ENCODE measurements around the gene ZBTB44. TPM values are rescaled to one million over a fixed set of nuclear protein-coding genes. Genes with fewer than 3 reads are reported as not detected.

Gene ZBTB44
- total RNA-seq, 6 donors from 2014 or later: 40.3 to 91.7 (median 51.2) TPM

GRCh38 chr11:130312046-130312445 is 2.7 kb downstream of the ZBTB44 start:
- H3K9me3 ChIP-seq: no peaks in the 10 kb centered on the region
- H3K36me3 ChIP-seq: no peaks in the 10 kb centered on the region
- H3K27me3 ChIP-seq: no peaks in the 10 kb centered on the region
- H3K4me1 ChIP-seq: peaks cover 16 to 41% (median 27%) of the 10 kb centered on the region in 4 donors
- DNase-seq (no peak), ATAC-seq (ENCODE audit: low FRiP score in 2 of 2) (no peak)
- H3K4me3 ChIP-seq: no peak overlapping the region
- H3K27ac ChIP-seq: no peak overlapping the region
- TF ChIP-seq POLR2AphosphoS5 (IDR thresholded peaks at IDR 0.05) (no peak), POLR2A (IDR thresholded peaks at IDR 0.05) (no peak), EP300 (IDR thresholded peaks at IDR 0.05) (no peak), CTCF (IDR thresholded peaks at IDR 0.05) (no peak)

GRCh38 chr11:130310622-130311021 is 4.1 kb downstream of the ZBTB44 start:
- 57 to 64% methylated on average over 4 of the region's 4 CpGs for WGBS, 2 donors
- Histone ChIP-seq H3K4me1 (peaks cover 16 to 38% (median 25%) of the 10 kb centered on the region in 4 donors), H3K9me3 (no peaks in the 10 kb centered on the region), H3K36me3 (no peaks in the 10 kb centered on the region), H3K27ac (no peak overlapping the region), H3K4me3 (no peak overlapping the region), H3K27me3 (no peaks in the 10 kb centered on the region)
- ATAC-seq (ENCODE audit: low FRiP score in 2 of 2): no peak
- TF ChIP-seq POLR2A (IDR thresholded peaks at IDR 0.05) (no peak), CTCF (IDR thresholded peaks at IDR 0.05) (no peak), POLR2AphosphoS5 (IDR thresholded peaks at IDR 0.05) (no peak), EP300 (IDR thresholded peaks at IDR 0.05) (no peak)
- DNase-seq: no peak

GRCh38 chr11:130308886-130309285 is 5.8 kb downstream of the ZBTB44 start:
- no peak for DNase-seq
- Histone ChIP-seq H3K36me3 (no peaks in the 10 kb centered on the region), H3K27ac (no peak overlapping the region), H3K4me3 (no peak overlapping the region), H3K4me1 (peaks cover 16 to 31% (median 25%) of the 10 kb centered on the region in 4 donors), H3K27me3 (no peaks in the 10 kb centered on the region), H3K9me3 (no peaks in the 10 kb centered on the region)
- 94 to 95% methylated on average over 2 of the region's 2 CpGs for WGBS, 2 donors
- TF ChIP-seq CTCF (IDR thresholded peaks at IDR 0.05) (no peak), POLR2A (IDR thresholded peaks at IDR 0.05) (no peak), POLR2AphosphoS5 (IDR thresholded peaks at IDR 0.05) (no peak), EP300 (IDR thresholded peaks at IDR 0.05) (no peak)
- ATAC-seq (ENCODE audit: low FRiP score in 2 of 2): no peak

GRCh38 chr11:130308059-130308458 is 6.7 kb downstream of the ZBTB44 start:
- TF ChIP-seq CTCF (IDR thresholded peaks at IDR 0.05) (no peak), EP300 (IDR thresholded peaks at IDR 0.05) (no peak), POLR2AphosphoS5 (IDR thresholded peaks at IDR 0.05) (no peak), POLR2A (IDR thresholded peaks at IDR 0.05) (no peak)
- H3K27ac ChIP-seq: no peak overlapping the region
- H3K4me3 ChIP-seq: no peak overlapping the region
- ATAC-seq (ENCODE audit: low FRiP score in 2 of 2) (no peak), DNase-seq (no peak)
- WGBS, 2 donors: 82 to 84% methylated on average over 7 of the region's 7 CpGs
- peaks cover 16 to 30% (median 23%) of the 10 kb centered on the region in 4 donors for H3K4me1 ChIP-seq
- no peaks in the 10 kb centered on the region for H3K36me3 ChIP-seq
- H3K9me3 ChIP-seq: no peaks in the 10 kb centered on the region
- H3K27me3 ChIP-seq: no peaks in the 10 kb centered on the region

GRCh38 chr11:130304651-130305050 is 10.1 kb downstream of the ZBTB44 start:
- Histone ChIP-seq H3K4me1 (peaks cover 0 to 14% (median 5%) of the 10 kb centered on the region in 4 donors), H3K36me3 (no peaks in the 10 kb centered on the region), H3K27ac (no peak overlapping the region), H3K9me3 (no peaks in the 10 kb centered on the region), H3K4me3 (no peak overlapping the region), H3K27me3 (no peaks in the 10 kb centered on the region)
- no peak for TF ChIP-seq EP300 (IDR thresholded peaks at IDR 0.05)
- TF ChIP-seq POLR2AphosphoS5 (IDR thresholded peaks at IDR 0.05): no peak
- TF ChIP-seq POLR2A (IDR thresholded peaks at IDR 0.05): no peak
- TF ChIP-seq CTCF (IDR thresholded peaks at IDR 0.05): no peak
- WGBS, 2 donors: 84 to 89% methylated on average over 2 of the region's 2 CpGs
- ATAC-seq (ENCODE audit: low FRiP score in 2 of 2) (no peak), DNase-seq (no peak)
